ENCODE measurements around the gene NUAK1.

GRCh38 chr12:106150555-106150954 lies 11.8 kb upstream of the NUAK1 start:
- no peak for TF ChIP-seq POLR2AphosphoS5 (IDR thresholded peaks at IDR 0.05; ENCODE audit: low read depth, low read length)
- TF ChIP-seq, protein P1, sequence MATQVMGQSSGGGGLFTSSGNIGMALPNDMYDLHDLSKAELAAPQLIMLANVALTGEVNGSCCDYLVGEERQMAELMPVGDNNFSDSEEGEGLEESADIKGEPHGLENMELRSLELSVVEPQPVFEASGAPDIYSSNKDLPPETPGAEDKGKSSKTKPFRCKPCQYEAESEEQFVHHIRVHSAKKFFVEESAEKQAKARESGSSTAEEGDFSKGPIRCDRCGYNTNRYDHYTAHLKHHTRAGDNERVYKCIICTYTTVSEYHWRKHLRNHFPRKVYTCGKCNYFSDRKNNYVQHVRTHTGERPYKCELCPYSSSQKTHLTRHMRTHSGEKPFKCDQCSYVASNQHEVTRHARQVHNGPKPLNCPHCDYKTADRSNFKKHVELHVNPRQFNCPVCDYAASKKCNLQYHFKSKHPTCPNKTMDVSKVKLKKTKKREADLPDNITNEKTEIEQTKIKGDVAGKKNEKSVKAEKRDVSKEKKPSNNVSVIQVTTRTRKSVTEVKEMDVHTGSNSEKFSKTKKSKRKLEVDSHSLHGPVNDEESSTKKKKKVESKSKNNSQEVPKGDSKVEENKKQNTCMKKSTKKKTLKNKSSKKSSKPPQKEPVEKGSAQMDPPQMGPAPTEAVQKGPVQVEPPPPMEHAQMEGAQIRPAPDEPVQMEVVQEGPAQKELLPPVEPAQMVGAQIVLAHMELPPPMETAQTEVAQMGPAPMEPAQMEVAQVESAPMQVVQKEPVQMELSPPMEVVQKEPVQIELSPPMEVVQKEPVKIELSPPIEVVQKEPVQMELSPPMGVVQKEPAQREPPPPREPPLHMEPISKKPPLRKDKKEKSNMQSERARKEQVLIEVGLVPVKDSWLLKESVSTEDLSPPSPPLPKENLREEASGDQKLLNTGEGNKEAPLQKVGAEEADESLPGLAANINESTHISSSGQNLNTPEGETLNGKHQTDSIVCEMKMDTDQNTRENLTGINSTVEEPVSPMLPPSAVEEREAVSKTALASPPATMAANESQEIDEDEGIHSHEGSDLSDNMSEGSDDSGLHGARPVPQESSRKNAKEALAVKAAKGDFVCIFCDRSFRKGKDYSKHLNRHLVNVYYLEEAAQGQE (IDR thresholded peaks at IDR 0.05; ENCODE audit: insufficient read depth in 1 of 2, low read depth in 2 of 2, low read length in 2 of 2) = no peak
- no peak for TF ChIP-seq SIN3A (IDR thresholded peaks at IDR 0.05; ENCODE audit: borderline replicate concordance, insufficient read depth, low read length)
- no peak for TF ChIP-seq TAF1 (IDR thresholded peaks at IDR 0.05; ENCODE audit: borderline replicate concordance, insufficient read depth, low read length)
